Inflammatory macrophage (primary cell): ENCODE data around the gene GABRG3.

Experiments used
- DNase-seq, 2 donors: peaks; one replicate each; pipeline ENCODE4 v3.0.0-alpha.2; 2020 to 2022

GABRG3 gene

GRCh38 chr15:27250223-27250622 lies 279.2 kb downstream of the GABRG3 start:
- DNase-seq, result no peak

- no peak for DNase-seq
Observed at GRCh38 chr15:27254055-27254454, 283.1 kb downstream of the GABRG3 start.

- DNase-seq, result no peak
Observed at GRCh38 chr15:27254801-27255200, 283.8 kb downstream of the GABRG3 start.

- DNase-seq, result no peak
Observed at GRCh38 chr15:27256446-27256845, 285.5 kb downstream of the GABRG3 start.

- no peak for DNase-seq
Observed at GRCh38 chr15:27258287-27258686, 287.3 kb downstream of the GABRG3 start.

GRCh38 chr15:27260523-27260922 lies 289.5 kb downstream of the GABRG3 start:
- DNase-seq, result no peak

- no peak for DNase-seq
Observed at GRCh38 chr15:27268923-27269322, 297.9 kb downstream of the GABRG3 start.

GRCh38 chr15:27271258-27271657 lies 300.3 kb downstream of the GABRG3 start:
- no peak for DNase-seq

- DNase-seq, result no peak
Observed at GRCh38 chr15:27272427-27272826, 301.4 kb downstream of the GABRG3 start.

GRCh38 chr15:27273506-27273905 lies 302.5 kb downstream of the GABRG3 start:
- no peak for DNase-seq

GRCh38 chr15:27278761-27279160 lies 307.8 kb downstream of the GABRG3 start:
- no peak for DNase-seq

- no peak for DNase-seq
Observed at GRCh38 chr15:27292641-27293040, 321.7 kb downstream of the GABRG3 start.

GRCh38 chr15:27293607-27294006 lies 322.6 kb downstream of the GABRG3 start:
- no peak for DNase-seq

GRCh38 chr15:27317736-27318135 lies 346.8 kb downstream of the GABRG3 start:
- no peak for DNase-seq

GRCh38 chr15:27323801-27324200 lies 352.8 kb downstream of the GABRG3 start:
- DNase-seq, result no peak

- no peak for DNase-seq
Observed at GRCh38 chr15:27324886-27325615, 354.1 kb downstream of the GABRG3 start.

GRCh38 chr15:27327467-27328025 lies 356.6 kb downstream of the GABRG3 start:
- no peak for DNase-seq

GRCh38 chr15:27328186-27328585 lies 357.2 kb downstream of the GABRG3 start:
- DNase-seq, result no peak

- DNase-seq, result no peak
Observed at GRCh38 chr15:27328608-27329007, 357.6 kb downstream of the GABRG3 start.

- no peak for DNase-seq
Observed at GRCh38 chr15:27330326-27330725, 359.3 kb downstream of the GABRG3 start.

- DNase-seq, result no peak
Observed at GRCh38 chr15:27336676-27337075, 365.7 kb downstream of the GABRG3 start.

- no peak for DNase-seq
Observed at GRCh38 chr15:27339138-27339537, 368.2 kb downstream of the GABRG3 start.

- no peak for DNase-seq
Observed at GRCh38 chr15:27341780-27342343, 370.9 kb downstream of the GABRG3 start.

GRCh38 chr15:27342991-27343390 lies 372.0 kb downstream of the GABRG3 start:
- no peak for DNase-seq
